Measurements from ENCODE around the gene UBE2I.

The UBE2I gene

GRCh38 chr16:1342526-1343427, 33.3 kb downstream of the UBE2I start:
- peaks cover 57% of the 10 kb centered on the region for H3K27me3 ChIP-seq (ENCODE audit: control insufficient read depth, insufficient read depth, low read length, poor library complexity, severe bottlenecking)
- WGBS, 2 experiments = 9% methylated on average over 49 of the region's 49 CpGs
- no peaks in the 10 kb centered on the region for H3K9me3 ChIP-seq (ENCODE audit: control insufficient read depth, low read length)
- peaks cover under 1% of the 10 kb centered on the region for H3K36me3 ChIP-seq (ENCODE audit: control insufficient read depth, insufficient read depth, low read length)
- H3K4me1 ChIP-seq (ENCODE audit: control insufficient read depth, insufficient read depth, low read length) = peaks cover 5% of the 10 kb centered on the region
- peak overlapping the region; percentile 36 for H3K4me3 ChIP-seq (ENCODE audit: insufficient read depth, low read depth, low read length)
- no peak overlapping the region for H3K27ac ChIP-seq (ENCODE audit: insufficient read depth, low read depth, low read length, poor library complexity, severe bottlenecking)

DNA sequence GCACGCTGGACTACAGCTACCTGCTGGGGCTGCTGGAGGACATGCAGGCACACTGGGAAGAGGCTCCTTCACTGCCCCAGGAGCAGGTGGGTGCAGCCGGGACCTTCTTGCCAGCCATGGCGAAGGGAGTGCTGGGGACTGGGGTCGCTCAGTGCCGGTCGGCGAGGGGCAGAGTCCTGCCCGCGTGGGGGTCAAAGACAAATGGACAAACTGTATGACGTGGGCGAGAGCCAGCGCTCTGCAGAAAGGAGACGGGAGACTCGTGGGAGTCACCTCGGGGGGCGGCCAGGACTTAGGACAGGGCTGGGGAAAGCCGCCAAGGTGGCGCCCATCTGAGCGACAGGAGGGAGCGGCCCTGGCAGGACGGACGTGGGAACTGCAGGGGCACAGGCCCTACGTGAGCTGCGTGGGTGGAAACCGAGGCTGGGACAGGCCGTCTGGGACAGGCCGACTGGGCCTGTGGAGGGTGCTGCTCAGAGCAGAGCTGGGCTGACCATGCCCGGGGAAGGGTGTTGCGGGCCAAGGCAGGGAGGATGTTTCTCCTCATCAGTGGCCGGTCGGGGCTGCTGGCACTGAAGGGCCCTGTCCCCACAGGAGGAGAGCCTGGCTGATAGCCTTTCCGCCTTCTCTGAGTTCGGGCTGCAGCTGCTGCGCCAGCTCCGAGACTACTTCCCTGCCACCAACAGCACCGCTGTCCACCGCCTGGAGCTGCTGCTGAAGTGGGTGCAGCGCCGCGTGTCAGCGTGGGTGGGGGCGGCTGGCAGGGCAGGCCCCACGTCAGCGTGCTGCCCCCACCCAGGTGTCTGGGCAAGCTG, 34.2 kb downstream of the UBE2I start:
- Histone ChIP-seq H3K36me3 (ENCODE audit: control insufficient read depth, insufficient read depth, low read length) (peaks cover 3% of the 10 kb centered on the region), H3K4me1 (ENCODE audit: control insufficient read depth, insufficient read depth, low read length) (peaks cover 3% of the 10 kb centered on the region), H3K9me3 (ENCODE audit: control insufficient read depth, low read length) (no peaks in the 10 kb centered on the region), H3K27ac (ENCODE audit: insufficient read depth, low read depth, low read length, poor library complexity, severe bottlenecking) (no peak overlapping the region), H3K4me3 (ENCODE audit: insufficient read depth, low read depth, low read length) (peak overlapping the region; percentile 36), H3K27me3 (ENCODE audit: control insufficient read depth, insufficient read depth, low read length, poor library complexity, severe bottlenecking) (peaks cover 54% of the 10 kb centered on the region)
- WGBS, 2 experiments = 47% methylated on average over 44 of the region's 44 CpGs

GRCh38 chr16:1344499-1344898, 35.1 kb downstream of the UBE2I start:
- H3K4me1 ChIP-seq (ENCODE audit: control insufficient read depth, insufficient read depth, low read length) = peaks cover 3% of the 10 kb centered on the region
- peaks cover 3% of the 10 kb centered on the region for H3K36me3 ChIP-seq (ENCODE audit: control insufficient read depth, insufficient read depth, low read length)
- H3K27me3 ChIP-seq (ENCODE audit: control insufficient read depth, insufficient read depth, low read length, poor library complexity, severe bottlenecking) = peaks cover 51% of the 10 kb centered on the region
- no peak overlapping the region for H3K27ac ChIP-seq (ENCODE audit: insufficient read depth, low read depth, low read length, poor library complexity, severe bottlenecking)
- no peaks in the 10 kb centered on the region for H3K9me3 ChIP-seq (ENCODE audit: control insufficient read depth, low read length)
- 90 to 91% methylated on average over 14 of the region's 14 CpGs for WGBS, 2 experiments
- H3K4me3 ChIP-seq (ENCODE audit: insufficient read depth, low read depth, low read length) = no peak overlapping the region

GRCh38 chr16:1345087-1345486, 35.7 kb downstream of the UBE2I start:
- WGBS, 2 experiments = 72 to 76% methylated on average over 9 to 10 of the region's 11 CpGs
- peaks cover 3% of the 10 kb centered on the region for H3K4me1 ChIP-seq (ENCODE audit: control insufficient read depth, insufficient read depth, low read length)
- peaks cover 45% of the 10 kb centered on the region for H3K27me3 ChIP-seq (ENCODE audit: control insufficient read depth, insufficient read depth, low read length, poor library complexity, severe bottlenecking)
- no peaks in the 10 kb centered on the region for H3K9me3 ChIP-seq (ENCODE audit: control insufficient read depth, low read length)
- H3K36me3 ChIP-seq (ENCODE audit: control insufficient read depth, insufficient read depth, low read length) = peaks cover 5% of the 10 kb centered on the region
- H3K4me3 ChIP-seq (ENCODE audit: insufficient read depth, low read depth, low read length) = no peak overlapping the region
- no peak overlapping the region for H3K27ac ChIP-seq (ENCODE audit: insufficient read depth, low read depth, low read length, poor library complexity, severe bottlenecking)

DNA sequence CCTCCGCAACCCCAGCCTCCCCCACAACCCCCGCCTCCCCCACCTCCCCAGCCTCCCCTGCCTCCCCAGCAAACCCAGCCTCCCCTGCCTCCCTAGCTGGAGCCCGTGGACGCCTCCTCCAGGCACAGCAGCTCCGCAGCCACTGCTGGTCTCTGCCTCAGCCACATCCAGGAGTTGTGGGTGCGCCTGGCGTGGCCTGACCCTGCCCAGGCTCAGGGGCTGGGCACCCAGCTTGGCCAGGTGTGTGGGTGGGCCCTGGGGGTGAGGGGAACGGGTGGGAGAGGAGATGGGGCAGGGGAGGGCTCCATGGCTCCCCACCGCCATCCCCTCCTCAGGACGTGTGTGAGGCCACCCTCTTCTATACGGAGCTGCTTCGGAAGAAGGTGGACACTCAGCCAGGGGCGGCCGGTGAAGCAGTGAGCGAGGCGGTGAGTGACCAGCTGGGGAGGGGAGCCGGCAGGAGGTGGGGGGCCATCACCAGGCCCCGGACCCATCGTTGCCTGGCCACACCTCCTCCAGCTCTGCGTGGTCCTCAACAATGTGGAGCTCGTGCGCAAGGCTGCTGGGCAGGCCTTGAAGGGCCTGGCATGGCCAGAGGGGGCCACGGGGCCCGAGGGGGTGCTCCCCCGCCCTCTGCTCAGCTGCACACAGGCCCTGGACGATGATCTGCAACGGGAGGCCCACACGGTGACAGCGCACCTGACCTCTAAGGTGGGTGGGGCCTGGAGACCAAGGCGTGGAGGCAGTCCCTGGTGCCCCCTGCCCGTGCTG, 36.4 kb downstream of the UBE2I start:
- Histone ChIP-seq H3K9me3 (ENCODE audit: control insufficient read depth, low read length) (no peaks in the 10 kb centered on the region), H3K27ac (ENCODE audit: insufficient read depth, low read depth, low read length, poor library complexity, severe bottlenecking) (no peak overlapping the region), H3K36me3 (ENCODE audit: control insufficient read depth, insufficient read depth, low read length) (peaks cover 7% of the 10 kb centered on the region), H3K4me1 (ENCODE audit: control insufficient read depth, insufficient read depth, low read length) (peaks cover 7% of the 10 kb centered on the region), H3K4me3 (ENCODE audit: insufficient read depth, low read depth, low read length) (no peak overlapping the region), H3K27me3 (ENCODE audit: control insufficient read depth, insufficient read depth, low read length, poor library complexity, severe bottlenecking) (peaks cover 38% of the 10 kb centered on the region)
- WGBS, 2 experiments = 81 to 85% methylated on average over 29 of the region's 31 CpGs

GRCh38 chr16:1346422-1347285, 37.2 kb downstream of the UBE2I start:
- Histone ChIP-seq H3K9me3 (ENCODE audit: control insufficient read depth, low read length) (no peaks in the 10 kb centered on the region), H3K4me3 (ENCODE audit: insufficient read depth, low read depth, low read length) (no peak overlapping the region), H3K4me1 (ENCODE audit: control insufficient read depth, insufficient read depth, low read length) (peaks cover 8% of the 10 kb centered on the region), H3K36me3 (ENCODE audit: control insufficient read depth, insufficient read depth, low read length) (peaks cover 7% of the 10 kb centered on the region), H3K27me3 (ENCODE audit: control insufficient read depth, insufficient read depth, low read length, poor library complexity, severe bottlenecking) (peaks cover 32% of the 10 kb centered on the region), H3K27ac (ENCODE audit: insufficient read depth, low read depth, low read length, poor library complexity, severe bottlenecking) (no peak overlapping the region)
- 84 to 85% methylated on average over 34 of the region's 34 CpGs for WGBS, 2 experiments

- no peak overlapping the region for H3K27ac ChIP-seq (ENCODE audit: insufficient read depth, low read depth, low read length, poor library complexity, severe bottlenecking)
- no peaks in the 10 kb centered on the region for H3K9me3 ChIP-seq (ENCODE audit: control insufficient read depth, low read length)
- H3K27me3 ChIP-seq (ENCODE audit: control insufficient read depth, insufficient read depth, low read length, poor library complexity, severe bottlenecking) = peaks cover 25% of the 10 kb centered on the region
- H3K4me3 ChIP-seq (ENCODE audit: insufficient read depth, low read depth, low read length) = no peak overlapping the region
- peaks cover 8% of the 10 kb centered on the region for H3K4me1 ChIP-seq (ENCODE audit: control insufficient read depth, insufficient read depth, low read length)
- 92 to 94% methylated on average over 31 of the region's 31 CpGs for WGBS, 2 experiments
- H3K36me3 ChIP-seq (ENCODE audit: control insufficient read depth, insufficient read depth, low read length) = peaks cover 7% of the 10 kb centered on the region
Measured at GRCh38 chr16:1347286-1347855, 37.9 kb downstream of the UBE2I start.

DNA sequence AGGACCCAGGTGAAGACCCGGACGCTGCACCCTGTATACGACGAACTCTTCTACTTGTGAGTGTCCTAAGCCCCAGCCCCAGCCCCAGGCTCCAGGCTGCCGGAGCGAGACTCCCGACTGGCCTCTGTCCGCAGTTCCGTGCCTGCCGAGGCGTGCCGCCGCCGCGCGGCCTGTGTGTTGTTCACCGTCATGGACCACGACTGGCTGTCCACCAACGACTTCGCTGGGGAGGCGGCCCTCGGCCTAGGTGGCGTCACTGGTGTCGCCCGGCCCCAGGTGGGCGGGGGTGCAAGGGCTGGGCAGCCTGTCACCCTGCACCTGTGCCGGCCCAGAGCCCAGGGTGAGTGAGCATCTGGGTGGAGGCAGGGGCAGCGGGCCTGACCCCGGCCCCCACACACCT, 38.5 kb downstream of the UBE2I start:
- peaks cover 5% of the 10 kb centered on the region for H3K4me1 ChIP-seq (ENCODE audit: control insufficient read depth, insufficient read depth, low read length)
- peaks cover 7% of the 10 kb centered on the region for H3K36me3 ChIP-seq (ENCODE audit: control insufficient read depth, insufficient read depth, low read length)
- no peaks in the 10 kb centered on the region for H3K9me3 ChIP-seq (ENCODE audit: control insufficient read depth, low read length)
- no peak overlapping the region for H3K27ac ChIP-seq (ENCODE audit: insufficient read depth, low read depth, low read length, poor library complexity, severe bottlenecking)
- peaks cover 20% of the 10 kb centered on the region for H3K27me3 ChIP-seq (ENCODE audit: control insufficient read depth, insufficient read depth, low read length, poor library complexity, severe bottlenecking)
- no peak overlapping the region for H3K4me3 ChIP-seq (ENCODE audit: insufficient read depth, low read depth, low read length)
- WGBS, 2 experiments = 94 to 95% methylated on average over 29 of the region's 29 CpGs

DNA sequence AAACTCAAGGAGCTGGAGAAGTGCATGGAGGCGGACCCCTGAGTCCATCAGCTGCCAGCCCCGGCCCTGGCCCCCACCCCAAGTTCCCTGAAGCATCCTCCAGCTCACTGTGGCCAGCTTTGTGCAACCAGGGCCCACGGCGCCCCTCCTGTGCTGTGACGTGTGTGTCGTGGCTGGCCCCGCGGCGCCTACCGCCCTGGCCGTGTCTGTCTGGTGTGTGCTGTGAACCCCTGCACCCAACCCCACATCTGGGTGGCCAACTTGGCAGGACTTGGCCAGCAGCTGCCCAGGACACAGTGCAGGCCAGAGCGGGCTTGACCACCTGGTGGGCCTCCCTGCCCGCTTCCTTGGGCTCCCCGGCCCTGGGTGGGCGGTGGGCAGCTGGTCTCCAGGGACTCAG, 39.0 kb downstream of the UBE2I start:
- Histone ChIP-seq H3K4me3 (ENCODE audit: insufficient read depth, low read depth, low read length) (no peak overlapping the region), H3K27me3 (ENCODE audit: control insufficient read depth, insufficient read depth, low read length, poor library complexity, severe bottlenecking) (peaks cover 17% of the 10 kb centered on the region), H3K36me3 (ENCODE audit: control insufficient read depth, insufficient read depth, low read length) (peaks cover 7% of the 10 kb centered on the region), H3K27ac (ENCODE audit: insufficient read depth, low read depth, low read length, poor library complexity, severe bottlenecking) (no peak overlapping the region), H3K9me3 (ENCODE audit: control insufficient read depth, low read length) (no peaks in the 10 kb centered on the region), H3K4me1 (ENCODE audit: control insufficient read depth, insufficient read depth, low read length) (peaks cover 5% of the 10 kb centered on the region)
- 95 to 97% methylated on average over 15 of the region's 15 CpGs for WGBS, 2 experiments

All from ectodermal cell (in vitro differentiated cells).